GM19395 (cell line): ENCODE measurements around the gene FGFRL1.

ENCODE experiments used
- ATAC-seq: cut with Tn5 transposase; IDR thresholded peaks from one replicate; pipeline ENCODE4 v1.9.1; 2021; ENCODE audit warnings: mild to moderate bottlenecking, moderate library complexity; ENCODE audit not compliant: unreplicated experiment

Gene FGFRL1

DNA sequence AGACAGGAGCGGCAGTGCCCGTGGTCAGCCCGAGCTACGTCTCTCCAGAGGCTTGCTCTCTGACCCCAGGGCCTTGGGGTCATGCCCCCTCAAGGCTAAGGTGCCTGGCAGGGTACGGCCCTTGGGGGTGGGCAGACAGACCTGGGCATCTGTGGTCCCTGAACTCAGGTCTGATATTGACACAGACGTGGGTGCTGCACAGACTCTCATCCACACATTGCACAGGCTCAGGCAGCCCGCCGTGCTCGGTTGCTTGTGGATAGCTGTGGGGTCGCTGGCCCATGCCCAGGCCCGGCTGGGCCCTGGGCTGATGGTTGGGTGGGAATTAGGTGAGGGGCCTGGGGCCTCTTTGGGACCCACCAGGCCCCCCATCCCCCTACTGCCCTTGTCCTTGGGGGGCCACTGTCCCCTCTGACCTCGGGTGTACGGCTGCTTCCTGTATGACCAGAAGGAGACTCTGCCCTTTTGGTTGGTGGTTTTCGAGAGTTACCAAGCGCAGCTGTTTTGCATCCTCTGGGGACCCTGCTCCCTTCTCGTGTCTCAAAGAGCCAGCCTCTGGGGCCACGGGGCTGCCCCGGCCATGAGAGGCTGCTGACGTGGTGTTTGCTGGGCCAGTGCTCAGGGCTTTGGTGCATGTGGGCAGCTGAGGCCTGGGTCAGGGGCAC is 10.1 kb downstream of the FGFRL1 start:
- peak; percentile 72 for ATAC-seq

DNA sequence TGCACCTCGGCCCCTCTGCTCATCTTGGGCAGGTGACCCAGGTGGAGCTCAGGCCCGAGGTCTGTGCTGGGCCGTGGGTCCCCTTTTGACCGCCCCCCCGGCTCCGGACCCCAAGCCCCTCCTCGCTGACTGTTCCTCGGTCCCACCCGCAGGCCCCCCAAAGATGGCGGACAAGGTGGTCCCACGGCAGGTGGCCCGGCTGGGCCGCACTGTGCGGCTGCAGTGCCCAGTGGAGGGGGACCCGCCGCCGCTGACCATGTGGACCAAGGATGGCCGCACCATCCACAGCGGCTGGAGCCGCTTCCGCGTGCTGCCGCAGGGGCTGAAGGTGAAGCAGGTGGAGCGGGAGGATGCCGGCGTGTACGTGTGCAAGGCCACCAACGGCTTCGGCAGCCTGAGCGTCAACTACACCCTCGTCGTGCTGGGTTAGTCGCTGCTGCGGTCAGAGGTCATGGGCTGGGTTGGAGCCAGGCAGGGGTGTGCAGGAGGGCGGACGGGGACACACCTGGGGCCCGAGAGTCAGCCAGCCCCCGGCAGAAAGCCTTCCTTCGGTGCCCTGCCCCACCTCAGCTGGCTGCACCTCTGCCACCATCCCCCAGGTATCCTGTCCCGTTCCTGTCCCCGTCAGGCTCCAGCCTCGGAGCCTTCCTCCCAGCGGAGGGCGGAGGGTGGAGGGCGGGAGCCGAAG is 10.8 kb downstream of the FGFRL1 start:
- no peak for ATAC-seq

- no peak for ATAC-seq
Measured at GRCh38 chr4:1022739-1023066, 11.3 kb downstream of the FGFRL1 start.

- ATAC-seq = no peak
Measured at GRCh38 chr4:1023075-1023640, 11.7 kb downstream of the FGFRL1 start.

DNA sequence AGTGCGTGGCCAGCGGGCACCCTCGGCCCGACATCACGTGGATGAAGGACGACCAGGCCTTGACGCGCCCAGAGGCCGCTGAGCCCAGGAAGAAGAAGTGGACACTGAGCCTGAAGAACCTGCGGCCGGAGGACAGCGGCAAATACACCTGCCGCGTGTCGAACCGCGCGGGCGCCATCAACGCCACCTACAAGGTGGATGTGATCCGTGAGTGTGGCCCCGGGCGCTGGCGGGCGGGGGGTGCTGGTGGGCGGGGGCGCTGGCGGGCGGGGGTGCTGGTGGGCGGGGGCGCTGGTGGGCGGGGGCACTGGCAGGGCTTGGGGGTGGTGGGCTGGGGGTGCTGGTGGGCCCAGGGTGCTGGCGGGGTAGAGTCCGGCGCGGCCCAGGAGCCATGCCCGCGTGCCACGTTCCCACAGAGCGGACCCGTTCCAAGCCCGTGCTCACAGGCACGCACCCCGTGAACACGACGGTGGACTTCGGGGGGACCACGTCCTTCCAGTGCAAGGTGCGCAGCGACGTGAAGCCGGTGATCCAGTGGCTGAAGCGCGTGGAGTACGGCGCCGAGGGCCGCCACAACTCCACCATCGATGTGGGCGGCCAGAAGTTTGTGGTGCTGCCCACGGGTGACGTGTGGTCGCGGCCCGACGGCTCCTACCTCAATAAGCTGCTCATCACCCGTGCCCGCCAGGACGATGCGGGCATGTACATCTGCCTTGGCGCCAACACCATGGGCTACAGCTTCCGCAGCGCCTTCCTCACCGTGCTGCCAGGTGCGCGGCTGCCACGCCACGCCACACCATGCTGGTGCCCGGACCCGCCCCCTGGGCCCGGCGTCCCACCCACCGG is 12.7 kb downstream of the FGFRL1 start:
- ATAC-seq = no peak

- no peak for ATAC-seq
Measured at GRCh38 chr4:1024882-1025545, 13.6 kb downstream of the FGFRL1 start.

DNA sequence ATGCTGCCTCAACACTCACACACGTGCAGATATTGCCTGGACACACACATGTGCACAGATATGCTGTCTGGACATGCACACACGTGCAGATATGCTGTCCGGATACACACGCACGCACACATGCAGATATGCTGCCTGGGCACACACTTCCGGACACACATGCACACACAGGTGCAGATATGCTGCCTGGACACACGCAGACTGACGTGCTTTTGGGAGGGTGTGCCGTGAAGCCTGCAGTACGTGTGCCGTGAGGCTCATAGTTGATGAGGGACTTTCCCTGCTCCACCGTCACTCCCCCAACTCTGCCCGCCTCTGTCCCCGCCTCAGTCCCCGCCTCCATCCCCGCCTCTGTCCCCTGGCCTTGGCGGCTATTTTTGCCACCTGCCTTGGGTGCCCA is 14.7 kb downstream of the FGFRL1 start:
- ATAC-seq = peak; percentile 81

DNA sequence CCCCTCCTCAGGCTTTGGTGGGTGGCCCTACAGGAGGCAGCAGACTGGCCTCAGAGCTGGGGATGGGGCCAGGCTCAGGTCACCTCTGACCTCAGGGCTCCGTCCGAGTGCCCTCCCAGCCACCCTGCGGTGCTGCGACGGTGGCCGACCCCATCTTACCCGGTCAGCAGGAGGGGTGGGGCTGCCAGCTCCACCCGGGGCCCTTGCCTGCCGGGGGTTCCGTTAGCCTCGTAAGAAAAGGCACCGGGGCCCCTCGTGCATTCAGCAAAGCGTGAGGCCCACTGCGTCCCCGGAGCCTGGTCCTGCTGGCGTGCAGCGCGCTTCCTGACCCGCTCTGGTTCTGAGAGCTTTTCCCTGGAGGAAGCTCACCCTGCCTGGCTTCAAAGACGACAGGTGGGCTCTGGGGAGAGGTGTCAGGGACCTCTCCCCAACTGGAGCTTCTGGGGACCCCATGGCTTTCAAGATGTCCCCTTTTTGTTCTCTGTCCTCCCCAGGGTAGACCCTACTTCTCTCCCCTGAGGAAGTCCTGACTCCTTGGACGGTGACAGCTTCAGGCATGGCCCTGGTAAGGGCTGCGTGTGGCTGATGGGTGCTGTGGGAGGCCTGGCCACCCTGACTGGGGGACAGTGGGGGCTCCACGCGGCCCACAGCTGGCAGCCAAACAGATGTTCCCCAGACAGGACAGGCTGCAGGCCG is 15.9 kb downstream of the FGFRL1 start:
- no peak for ATAC-seq

DNA sequence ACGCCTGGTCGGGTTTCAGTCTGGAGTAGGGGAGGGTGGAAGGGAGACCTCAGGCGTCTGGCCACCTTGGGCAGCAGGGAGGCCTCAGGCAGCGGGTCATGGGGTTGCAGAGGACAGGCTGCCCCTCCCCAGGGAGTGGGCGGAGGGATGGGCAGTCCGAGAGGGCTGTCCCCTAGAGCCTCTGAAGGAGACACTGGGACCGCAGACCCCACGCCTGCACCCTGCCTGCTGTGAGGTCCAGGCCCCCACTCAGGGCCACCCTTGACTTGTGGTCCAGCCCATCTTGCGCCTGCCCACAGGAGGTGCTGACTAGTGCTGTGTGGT is 16.5 kb downstream of the FGFRL1 start:
- no peak for ATAC-seq

DNA sequence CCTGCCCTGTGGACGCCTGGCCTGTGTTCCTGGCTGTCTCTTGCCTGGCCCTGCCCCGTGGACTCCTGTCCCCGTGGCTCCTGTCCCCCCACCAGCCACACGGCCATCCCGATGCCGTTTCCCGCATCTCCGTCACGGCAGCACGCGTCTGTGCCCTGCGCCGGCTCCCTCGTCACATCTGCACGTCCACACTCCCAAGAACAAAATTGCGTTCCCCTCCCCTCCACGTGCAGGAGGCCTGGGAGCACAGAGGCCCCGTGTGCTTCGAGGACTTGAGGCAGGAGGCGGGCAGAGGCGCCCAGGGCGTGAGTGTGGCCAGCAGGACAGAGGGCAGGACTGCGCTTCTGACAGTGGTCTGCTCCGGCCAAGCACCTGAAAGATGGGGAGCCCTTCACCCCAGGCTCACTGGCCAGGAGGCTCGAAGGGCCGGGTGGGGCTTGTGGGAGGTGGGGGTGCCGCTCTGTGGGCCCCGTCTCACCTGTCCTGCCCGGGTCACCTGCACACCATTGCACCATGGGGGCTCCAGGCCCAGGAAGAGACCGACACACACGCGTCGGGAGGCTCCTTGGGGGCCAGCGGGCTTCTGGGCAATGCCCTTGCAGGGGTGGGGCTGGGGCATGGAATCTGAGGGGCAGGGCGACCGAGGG is 17.3 kb downstream of the FGFRL1 start:
- no peak for ATAC-seq

DNA sequence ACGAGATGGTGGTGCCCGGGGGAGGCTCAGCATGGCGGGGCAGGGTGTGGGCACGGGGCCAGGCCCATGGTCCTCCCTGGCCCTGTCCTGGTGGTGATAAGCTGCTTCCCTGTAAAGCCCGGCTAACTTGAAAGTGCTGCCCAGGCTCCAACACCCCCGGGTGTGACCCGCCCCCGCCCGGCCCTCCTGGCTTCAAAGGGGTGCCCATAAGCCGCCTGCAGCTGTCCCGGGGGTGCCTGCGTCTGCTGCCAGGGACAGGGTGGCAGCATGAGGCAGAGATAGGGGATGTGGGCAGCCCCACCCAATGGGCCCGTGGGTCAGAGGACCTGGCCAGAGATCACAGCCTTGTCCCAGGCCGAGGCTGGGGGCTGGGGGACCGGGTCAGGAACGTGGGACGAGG is 18.1 kb downstream of the FGFRL1 start:
- no peak for ATAC-seq

DNA sequence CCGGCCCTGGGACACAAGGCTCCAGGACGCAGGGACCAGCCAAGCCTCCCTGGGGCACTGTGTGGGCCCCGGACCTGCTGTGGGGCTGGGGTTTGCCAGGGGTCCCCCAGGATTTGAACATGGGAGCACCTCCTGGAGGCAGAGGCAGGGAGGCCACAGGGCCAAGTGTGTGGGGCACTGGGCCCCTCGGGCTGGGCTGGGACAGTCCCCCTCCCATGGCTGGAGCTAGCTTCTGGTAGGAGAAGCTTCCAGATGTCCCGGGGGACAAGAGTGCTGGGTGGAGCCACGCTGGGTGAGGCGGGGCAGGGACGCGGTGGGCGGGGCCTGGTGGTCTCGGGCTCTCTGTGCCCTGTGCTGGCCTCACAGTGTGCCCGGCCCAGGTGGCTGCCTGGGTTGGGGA is 18.6 kb downstream of the FGFRL1 start:
- ATAC-seq = no peak

- no peak for ATAC-seq
Measured at GRCh38 chr4:1030559-1030958, 19.1 kb downstream of the FGFRL1 start.

GRCh38 chr4:1031346-1031745 is 19.9 kb downstream of the FGFRL1 start:
- ATAC-seq = no peak

DNA sequence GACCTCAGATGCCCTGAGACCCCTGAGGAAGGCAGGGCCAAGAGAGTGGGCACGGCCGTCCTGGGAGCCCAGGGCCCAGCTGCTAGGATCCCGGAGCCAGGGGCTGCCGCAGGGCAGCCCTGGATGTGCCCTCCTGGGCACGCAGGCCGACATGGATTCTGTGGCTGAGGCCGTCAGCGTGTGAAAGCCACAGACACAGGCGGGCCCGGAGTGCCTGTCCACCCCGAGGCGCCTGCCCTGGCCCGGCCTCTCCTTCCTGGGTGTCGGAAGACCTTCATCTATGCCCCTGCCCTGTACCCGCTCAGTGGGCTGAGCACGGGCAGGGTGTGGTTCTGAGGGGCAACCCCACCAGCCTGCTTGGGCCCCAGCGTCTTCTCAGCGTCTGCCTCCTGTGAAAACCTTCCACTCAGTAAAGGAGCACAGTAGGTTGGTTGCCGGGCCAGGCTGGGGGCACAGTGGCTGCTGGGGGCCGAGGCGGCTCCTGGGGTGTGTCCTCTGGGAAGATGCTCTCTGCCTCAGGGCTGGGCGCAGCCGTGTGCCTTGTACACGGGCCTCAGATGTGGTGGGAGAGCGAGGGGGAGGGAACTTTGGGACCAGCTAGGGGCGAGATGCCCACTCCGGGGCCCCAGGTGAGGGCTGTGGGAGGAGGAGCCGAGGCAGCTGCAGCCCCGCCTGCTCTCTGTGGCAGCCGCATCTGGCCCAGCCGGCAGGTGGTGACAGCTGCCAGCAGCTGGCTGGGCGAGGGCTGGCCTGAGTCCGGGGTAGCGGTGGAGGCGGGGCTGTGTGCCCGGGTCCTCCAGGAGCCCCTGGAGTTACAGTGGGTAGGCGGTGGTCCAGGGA is 20.8 kb downstream of the FGFRL1 start:
- no peak for ATAC-seq

- ATAC-seq = no peak
Measured at GRCh38 chr4:1032861-1033260, 21.4 kb downstream of the FGFRL1 start.

DNA sequence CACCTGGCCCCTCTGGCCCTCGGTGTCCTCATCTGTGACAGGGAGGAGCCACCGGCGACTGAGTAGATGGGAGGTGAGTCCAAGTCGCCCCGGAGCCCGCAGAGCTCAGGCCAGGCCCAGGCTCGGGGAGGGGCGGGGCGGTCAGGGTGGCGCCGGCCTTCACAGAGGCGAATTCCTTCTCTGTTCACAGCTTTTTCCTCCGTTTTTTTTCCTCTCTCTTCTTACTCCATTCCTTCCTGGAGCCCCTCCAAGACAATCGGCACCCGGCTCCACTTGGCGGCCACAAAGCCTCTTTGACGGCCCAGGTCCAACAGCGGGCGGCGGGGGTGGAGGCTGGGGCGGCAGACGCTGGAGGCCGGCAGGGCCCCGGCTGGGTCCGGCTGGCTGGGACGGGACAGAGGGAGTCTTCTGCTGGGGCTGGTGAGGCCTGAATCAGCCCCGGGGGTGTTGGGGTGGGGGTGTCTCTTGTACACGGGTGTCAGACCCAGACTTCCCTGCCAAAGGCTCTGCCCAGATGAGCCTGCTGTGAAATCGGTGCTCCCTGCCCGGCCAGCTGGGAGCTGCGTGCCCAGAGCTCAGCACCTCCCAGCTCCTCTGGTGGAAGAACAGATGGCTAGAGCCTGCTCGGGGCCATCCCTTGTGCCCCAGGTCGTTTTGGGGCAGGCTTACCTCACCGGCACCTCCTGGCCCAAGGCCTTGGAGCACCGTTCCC is 22.6 kb downstream of the FGFRL1 start:
- no peak for ATAC-seq

- ATAC-seq = no peak
Measured at GRCh38 chr4:1035510-1035909, 24.1 kb downstream of the FGFRL1 start.

GRCh38 chr4:1036095-1036494 is 24.7 kb downstream of the FGFRL1 start:
- no peak for ATAC-seq
